ENCODE results near the gene NRG4. TPM values are rescaled to one million over a fixed set of nuclear protein-coding genes. Genes with fewer than 3 reads are reported as not detected.
A peak's percentile ranks its signal among the peaks of the same experiment; 100 is the strongest.

Gene NRG4
- total RNA-seq, 6 experiments from 2014 or later, result 0.49 to 2.9 (median 2.0) TPM

GRCh38 chr15:75891895-75892294 lies 120.3 kb downstream of the NRG4 start:
- TF ChIP-seq CTCF (IDR thresholded peaks at IDR 0.05), result no peak
- TF ChIP-seq POLR2A (IDR thresholded peaks at IDR 0.05), result no peak
- Histone ChIP-seq H3K27ac (no peak overlapping the region), H3K9me3 (no peaks in the 10 kb centered on the region), H3K36me3 (no peaks in the 10 kb centered on the region), H3K4me1 (no peaks in the 10 kb centered on the region), H3K4me3 (no peak overlapping the region), H3K27me3 (no peaks in the 10 kb centered on the region)
- intact Hi-C loops (cut with DNase I), result no loop called here
- ATAC-seq (peak in 2 of 4 donors; percentile 52 to 63), DNase-seq (no peak)

Small RNA genes within 50 kb of the gene (small RNA-seq; reads per million reads assigned to genes)
- 0 reads per million in 2 experiments for gene RN7SL510P

Other genes starting within 250 kb of the NRG4 start
- 1 to 10 TPM; 2.6 to 9.5 (median 4.6) TPM for gene UBE2Q2, start 169.0 kb downstream of the NRG4 start, total RNA-seq
- 10 to 100 TPM; 17.3 to 26.6 (median 20.0) TPM for gene FBXO22, start 108.5 kb downstream of the NRG4 start, total RNA-seq
- under 1 TPM in 2 of 6 experiments, not detected in 4; 0.12 to 0.19 TPM for gene TMEM266, start 47.6 kb upstream of the NRG4 start, total RNA-seq